K562 (cell line): ENCODE results near the gene QARS1. TPM values are rescaled to one million over a fixed set of nuclear protein-coding genes. Genes with fewer than 3 reads are reported as not detected.

ENCODE experiments used
- CXXC5 ChIP-seq: fragments of 250-450 bp; sonication (Bioruptor Pico); IDR thresholded peaks from 2 replicates; pipeline ENCODE4 v1.8.0; 2022; ENCODE audit warnings: inconsistent platforms, mild to moderate bottlenecking, moderate library complexity
- ELF2 ChIP-seq: fragments of 250-450 bp; sonication (Bioruptor Pico); IDR thresholded peaks from 2 replicates; pipeline ENCODE4 v1.5.0; 2021; ENCODE audit warnings: mild to moderate bottlenecking
- HNRNPLL ChIP-seq: fragments of 200-400 bp; formaldehyde crosslinking; IDR thresholded peaks from 2 replicates; pipeline ENCODE4 v1.6.1; 2017; ENCODE audit warnings: low read length, low read depth, mild to moderate bottlenecking; ENCODE audit not compliant: poor library complexity, severe bottlenecking
- KDM4B ChIP-seq, 2 experiments: fragments of 450-650 bp in 1 of 2; sonication (generic) in 1 of 2; IDR thresholded peaks; 2 replicates each; pipeline ENCODE4 v1.6.1; 2016 to 2017; ENCODE audit warnings: borderline replicate concordance in 2 of 2, antibody characterized with exemption in 1 of 2, low read depth in 1 of 2, mild to moderate bottlenecking in 1 of 2
- KDM5B ChIP-seq: fragments of 200-600 bp; sonication (generic); IDR thresholded peaks from 2 replicates; pipeline ENCODE4 v1.6.1; 2012; ENCODE audit warnings: low read depth, mild to moderate bottlenecking, moderate library complexity, low read length, control low read depth, inconsistent platforms; ENCODE audit not compliant: insufficient replicate concordance
- MBD1 ChIP-seq: fragments of 250-450 bp; sonication (Bioruptor Pico); IDR thresholded peaks from 2 replicates; pipeline ENCODE4 v1.8.0; 2022; ENCODE audit warnings: inconsistent platforms
- POLR2A ChIP-seq: fragments of 450-650 bp; conservative IDR thresholded peaks from 2 replicates; pipeline ENCODE4 v1.6.1; 2016
- TBP ChIP-seq: optimal IDR thresholded peaks from 2 replicates; pipeline ENCODE3; 2011; ENCODE audit warnings: low read depth, low read length, improper control_type of control experiment
- ZNF274 ChIP-seq: IDR thresholded peaks from 2 replicates; pipeline ENCODE4 v1.6.1; 2011; ENCODE audit warnings: low read depth, mild to moderate bottlenecking, low read length, moderate library complexity, borderline replicate concordance
- polyA plus RNA-seq, 8 experiments: library from polyadenylated mRNA; depleted of rRNA in 4 of 8; stranded (reverse) in 5 of 8; unstranded in 3 of 8; fragments of >200 nt; fragmentation: Nextera tagmentation in 2 of 8; fragmentation: Illumina TruSeq in 1 of 8; extraction: Ambion mirVana in 2 of 8; extraction: Trizol in 1 of 8; gene quantifications; 2 replicates each; pipeline versions ENCODE4 v1.2.1 to v1.2.3, GENCODE V29; 2011 to 2014; ENCODE audit warnings: inconsistent platforms in 1 of 8, missing spikeins in 1 of 8
- total RNA-seq, 7 experiments: library from RNA; depleted of rRNA in 6 of 7; stranded (reverse); fragments of >200 nt in 6 of 7; fragmentation: Illumina TruSeq in 2 of 7; extraction: Trizol in 2 of 7; gene quantifications; 2 replicates each; pipeline versions ENCODE4 v1.2.1 to v1.2.3, GENCODE V29; 2011 to 2021; ENCODE audit warnings: low replicate concordance in 1 of 7
- TF ChIP-seq, protein P1 (sequence below): fragments of 450-650 bp; IDR thresholded peaks from 2 replicates; pipeline ENCODE4 v1.6.1; 2016; ENCODE audit warnings: low read depth
- TF ChIP-seq, protein P2 (sequence below): fragments of 250-450 bp; sonication (Bioruptor Pico); IDR thresholded peaks from 2 replicates; pipeline ENCODE4 v1.4.0; 2020; ENCODE audit warnings: mild to moderate bottlenecking
- TF ChIP-seq, protein P3 (sequence below): fragments of 250-450 bp; sonication (Bioruptor Pico); IDR thresholded peaks from 2 replicates; pipeline ENCODE4 v1.9.0; 2021; ENCODE audit warnings: mild to moderate bottlenecking

The QARS1 gene
- total and polyA plus RNA-seq, 9 of the 15 experiments (the other 6 are each of a cell fraction or from before 2014, with no cell fraction given) = 148 to 310 (median 273) TPM

DNA sequence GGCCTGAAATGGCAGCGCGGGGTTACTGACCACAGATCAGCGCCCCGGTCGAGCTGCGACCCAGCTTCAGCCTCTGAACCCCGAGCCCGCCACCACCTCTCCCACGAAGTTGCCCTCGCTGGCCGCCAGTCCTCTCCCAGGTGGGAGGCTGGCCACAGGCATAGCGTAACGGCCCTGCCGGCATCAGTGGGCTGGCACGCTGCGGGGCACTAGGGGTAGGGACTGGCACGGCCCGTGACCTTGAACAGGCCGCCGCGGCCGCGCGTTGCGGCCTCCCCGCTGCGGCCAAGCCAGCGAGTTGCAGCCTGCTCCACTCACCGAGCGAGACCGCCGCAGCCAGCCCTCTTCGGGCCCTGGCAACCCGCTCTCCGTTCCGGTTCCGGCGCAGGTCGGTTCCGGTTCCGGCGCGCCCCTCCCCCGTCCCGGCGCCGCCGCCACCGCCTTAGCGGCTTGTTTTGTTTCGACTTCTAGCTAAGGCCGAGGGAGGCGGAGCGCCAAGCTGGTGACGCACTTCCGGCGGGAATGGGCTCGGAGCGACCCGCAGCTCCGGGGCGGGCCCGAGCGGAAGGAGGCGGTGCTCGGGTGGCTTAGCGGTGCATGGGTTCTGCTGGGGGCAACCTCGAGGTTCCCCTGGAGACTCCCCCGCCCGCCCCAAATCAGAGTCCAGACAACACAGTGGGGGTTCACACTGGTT lies 16.0 kb upstream of the QARS1 start, which contains the start of gene USP19 (continued):
- TF ChIP-seq KDM5B = peak; percentile 73
- TF ChIP-seq MBD1 (CRISPR knock-in tag) = no peak
- peak; percentile 39 for TF ChIP-seq TBP
- no peak for TF ChIP-seq ZNF274
- peak; percentile 67; the same call in 1 of the 2 replicates for TF ChIP-seq ELF2 (CRISPR knock-in tag)
- TF ChIP-seq POLR2A = peak; percentile 85
- TF ChIP-seq, protein P1, sequence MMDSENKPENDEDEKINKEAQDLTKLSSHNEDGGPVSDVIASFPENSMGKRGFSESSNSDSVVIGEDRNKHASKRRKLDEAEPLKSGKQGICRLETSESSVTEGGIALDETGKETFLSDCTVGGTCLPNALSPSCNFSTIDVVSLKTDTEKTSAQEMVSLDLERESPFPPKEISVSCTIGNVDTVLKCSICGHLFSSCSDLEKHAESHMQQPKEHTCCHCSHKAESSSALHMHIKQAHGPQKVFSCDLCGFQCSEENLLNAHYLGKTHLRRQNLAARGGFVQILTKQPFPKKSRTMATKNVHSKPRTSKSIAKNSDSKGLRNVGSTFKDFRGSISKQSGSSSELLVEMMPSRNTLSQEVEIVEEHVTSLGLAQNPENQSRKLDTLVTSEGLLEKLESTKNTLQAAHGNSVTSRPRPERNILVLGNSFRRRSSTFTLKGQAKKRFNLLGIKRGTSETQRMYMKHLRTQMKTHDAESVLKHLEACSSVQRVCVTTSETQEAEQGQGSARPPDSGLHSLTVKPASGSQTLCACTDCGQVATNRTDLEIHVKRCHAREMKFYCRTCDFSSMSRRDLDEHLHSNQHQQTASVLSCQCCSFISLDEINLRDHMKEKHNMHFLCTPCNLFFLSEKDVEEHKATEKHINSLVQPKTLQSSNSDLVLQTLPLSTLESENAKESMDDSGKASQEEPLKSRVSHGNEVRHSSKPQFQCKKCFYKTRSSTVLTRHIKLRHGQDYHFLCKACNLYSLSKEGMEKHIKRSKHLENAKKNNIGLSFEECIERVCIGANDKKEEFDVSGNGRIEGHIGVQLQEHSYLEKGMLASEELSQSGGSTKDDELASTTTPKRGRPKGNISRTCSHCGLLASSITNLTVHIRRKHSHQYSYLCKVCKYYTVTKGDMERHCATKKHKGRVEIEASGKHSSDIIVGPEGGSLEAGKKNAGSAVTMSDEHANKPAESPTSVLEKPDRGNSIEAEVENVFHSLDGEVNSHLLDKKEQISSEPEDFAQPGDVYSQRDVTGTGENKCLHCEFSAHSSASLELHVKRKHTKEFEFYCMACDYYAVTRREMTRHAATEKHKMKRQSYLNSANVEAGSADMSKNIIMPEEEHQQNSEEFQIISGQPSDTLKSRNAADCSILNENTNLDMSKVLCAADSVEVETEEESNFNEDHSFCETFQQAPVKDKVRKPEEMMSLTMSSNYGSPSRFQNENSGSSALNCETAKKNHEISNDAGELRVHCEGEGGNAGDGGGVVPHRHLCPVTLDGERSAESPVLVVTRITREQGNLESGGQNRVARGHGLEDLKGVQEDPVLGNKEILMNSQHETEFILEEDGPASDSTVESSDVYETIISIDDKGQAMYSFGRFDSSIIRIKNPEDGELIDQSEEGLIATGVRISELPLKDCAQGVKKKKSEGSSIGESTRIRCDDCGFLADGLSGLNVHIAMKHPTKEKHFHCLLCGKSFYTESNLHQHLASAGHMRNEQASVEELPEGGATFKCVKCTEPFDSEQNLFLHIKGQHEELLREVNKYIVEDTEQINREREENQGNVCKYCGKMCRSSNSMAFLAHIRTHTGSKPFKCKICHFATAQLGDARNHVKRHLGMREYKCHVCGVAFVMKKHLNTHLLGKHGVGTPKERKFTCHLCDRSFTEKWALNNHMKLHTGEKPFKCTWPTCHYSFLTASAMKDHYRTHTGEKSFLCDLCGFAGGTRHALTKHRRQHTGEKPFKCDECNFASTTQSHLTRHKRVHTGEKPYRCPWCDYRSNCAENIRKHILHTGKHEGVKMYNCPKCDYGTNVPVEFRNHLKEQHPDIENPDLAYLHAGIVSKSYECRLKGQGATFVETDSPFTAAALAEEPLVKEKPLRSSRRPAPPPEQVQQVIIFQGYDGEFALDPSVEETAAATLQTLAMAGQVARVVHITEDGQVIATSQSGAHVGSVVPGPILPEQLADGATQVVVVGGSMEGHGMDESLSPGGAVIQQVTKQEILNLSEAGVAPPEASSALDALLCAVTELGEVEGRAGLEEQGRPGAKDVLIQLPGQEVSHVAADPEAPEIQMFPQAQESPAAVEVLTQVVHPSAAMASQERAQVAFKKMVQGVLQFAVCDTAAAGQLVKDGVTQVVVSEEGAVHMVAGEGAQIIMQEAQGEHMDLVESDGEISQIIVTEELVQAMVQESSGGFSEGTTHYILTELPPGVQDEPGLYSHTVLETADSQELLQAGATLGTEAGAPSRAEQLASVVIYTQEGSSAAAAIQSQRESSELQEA = no peak
- peak in 1 of 2 experiments; percentile 63; a peak in 1 of 4 replicates for TF ChIP-seq KDM4B (IDR thresholded peaks at IDR 0.05; ENCODE audit: borderline replicate concordance in 2 of 2, low read depth in 1 of 2)
- TF ChIP-seq CXXC5 (CRISPR knock-in tag) = peak; percentile 69
- TF ChIP-seq, protein P2, sequence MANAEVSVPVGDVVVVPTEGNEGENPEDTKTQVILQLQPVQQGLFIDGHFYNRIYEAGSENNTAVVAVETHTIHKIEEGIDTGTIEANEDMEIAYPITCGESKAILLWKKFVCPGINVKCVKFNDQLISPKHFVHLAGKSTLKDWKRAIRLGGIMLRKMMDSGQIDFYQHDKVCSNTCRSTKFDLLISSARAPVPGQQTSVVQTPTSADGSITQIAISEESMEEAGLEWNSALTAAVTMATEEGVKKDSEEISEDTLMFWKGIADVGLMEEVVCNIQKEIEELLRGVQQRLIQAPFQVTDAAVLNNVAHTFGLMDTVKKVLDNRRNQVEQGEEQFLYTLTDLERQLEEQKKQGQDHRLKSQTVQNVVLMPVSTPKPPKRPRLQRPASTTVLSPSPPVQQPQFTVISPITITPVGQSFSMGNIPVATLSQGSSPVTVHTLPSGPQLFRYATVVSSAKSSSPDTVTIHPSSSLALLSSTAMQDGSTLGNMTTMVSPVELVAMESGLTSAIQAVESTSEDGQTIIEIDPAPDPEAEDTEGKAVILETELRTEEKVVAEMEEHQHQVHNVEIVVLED (CRISPR knock-in tag) = no peak
- TF ChIP-seq, protein P3, sequence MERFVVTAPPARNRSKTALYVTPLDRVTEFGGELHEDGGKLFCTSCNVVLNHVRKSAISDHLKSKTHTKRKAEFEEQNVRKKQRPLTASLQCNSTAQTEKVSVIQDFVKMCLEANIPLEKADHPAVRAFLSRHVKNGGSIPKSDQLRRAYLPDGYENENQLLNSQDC (CRISPR knock-in tag) = no peak
- peak; percentile 43 for TF ChIP-seq HNRNPLL
